22Rv1 (cell line): ENCODE data around the gene FAM169A.

ENCODE experiments used
- CTCF ChIP-seq: fragments of 450-650 bp; IDR thresholded peaks from 2 replicates; pipeline ENCODE4 v1.5.1; 2017; ENCODE audit warnings: mild to moderate bottlenecking
- ZFX ChIP-seq: fragments of 450-650 bp; IDR thresholded peaks from 2 replicates; pipeline ENCODE4 v1.6.1; 2017; ENCODE audit warnings: antibody characterized with exemption, borderline replicate concordance

GRCh38 chr5:74863726-74864125, 2.5 kb downstream of the FAM169A start:
- TF ChIP-seq CTCF (no peak), ZFX (no peak)
